Lower leg skin (tissue), 3 donors: ENCODE data around the gene IPO11.

Source experiments
- CTCF ChIP-seq, 3 donors: fragments of 450-650 bp; IDR thresholded peaks; one replicate each; pipeline ENCODE4 v1.5.1; 2016; ENCODE audit warnings: antibody characterized with exemption in 3 of 3, mild to moderate bottlenecking in 3 of 3, moderate library complexity in 2 of 3
- POLR2A ChIP-seq, 2 donors: fragments of 450-650 bp; IDR thresholded peaks; one replicate each; pipeline ENCODE4 v1.6.1; 2016 to 2017; ENCODE audit warnings: antibody characterized with exemption in 2 of 2, mild to moderate bottlenecking in 1 of 2, moderate library complexity in 1 of 2

- TF ChIP-seq POLR2A (IDR thresholded peaks at IDR 0.05) (no peak), CTCF (IDR thresholded peaks at IDR 0.05) (no peak)
Measured at GRCh38 chr5:62558941-62559340, 146.4 kb downstream of the IPO11 start.
